HepG2 (cell line): ENCODE measurements around the gene THRA. TPM values are rescaled to one million over a fixed set of nuclear protein-coding genes. Genes with fewer than 3 reads are reported as not detected.

ENCODE experiments used
- TMF1 ChIP-seq: sonication (generic); formaldehyde crosslinking; IDR thresholded peaks from 2 replicates; pipeline ENCODE4 v1.8.1; 2022; ENCODE audit warnings: low read depth, missing genetic modification reagents
- ZNF775 ChIP-seq: sonication (generic); formaldehyde crosslinking; IDR thresholded peaks from 2 replicates; pipeline ENCODE4 v1.4.0; 2020; ENCODE audit warnings: missing genetic modification reagents, mild to moderate bottlenecking, moderate library complexity, borderline replicate concordance
- polyA plus RNA-seq, 8 experiments: library from polyadenylated mRNA; depleted of rRNA in 3 of 8; stranded (reverse) in 7 of 8; unstranded in 1 of 8; fragments of >200 nt; fragmentation: Illumina TruSeq in 4 of 8; extraction: Trizol in 4 of 8; gene quantifications; 2 replicates each; pipeline versions ENCODE4 v1.2.1 to v1.2.3, GENCODE V29; 2011 to 2016; ENCODE audit warnings: low read depth in 4 of 8, missing spikeins in 1 of 8, mixed read lengths in 1 of 8; ENCODE audit not compliant: insufficient read depth in 1 of 8
- total RNA-seq, 5 experiments: library from RNA; depleted of rRNA; stranded (reverse); fragments of >200 nt; fragmentation: Illumina TruSeq; extraction: Trizol; gene quantifications; 2 replicates each; pipeline ENCODE4 v1.2.3, GENCODE V29; 2016; ENCODE audit warnings: low read depth in 1 of 5
- TF ChIP-seq, protein P1 (sequence below): sonication (generic); formaldehyde crosslinking; IDR thresholded peaks from 2 replicates; pipeline ENCODE4 v1.4.0; 2020; ENCODE audit warnings: mild to moderate bottlenecking, missing genetic modification reagents, borderline replicate concordance
- TF ChIP-seq, protein P2 (sequence below): sonication (generic); formaldehyde crosslinking; IDR thresholded peaks from 2 replicates; pipeline ENCODE4 v1.4.0; 2020; ENCODE audit warnings: mild to moderate bottlenecking, missing genetic modification reagents
- TF ChIP-seq, protein P3 (sequence below): sonication (generic); formaldehyde crosslinking; IDR thresholded peaks from 2 replicates; pipeline ENCODE4 v1.5.1; 2020; ENCODE audit warnings: missing genetic modification reagents, mild to moderate bottlenecking, borderline replicate concordance
- TF ChIP-seq, protein P4 (sequence below): sonication (generic); formaldehyde crosslinking; IDR thresholded peaks from 2 replicates; pipeline ENCODE4 v1.5.0; 2020; ENCODE audit warnings: mild to moderate bottlenecking, missing genetic modification reagents, borderline replicate concordance

THRA gene
- total and polyA plus RNA-seq, 2 of the 13 experiments (the other 11 are each of a cell fraction or from before 2014, with no cell fraction given) = 8.0 to 9.9 TPM

DNA sequence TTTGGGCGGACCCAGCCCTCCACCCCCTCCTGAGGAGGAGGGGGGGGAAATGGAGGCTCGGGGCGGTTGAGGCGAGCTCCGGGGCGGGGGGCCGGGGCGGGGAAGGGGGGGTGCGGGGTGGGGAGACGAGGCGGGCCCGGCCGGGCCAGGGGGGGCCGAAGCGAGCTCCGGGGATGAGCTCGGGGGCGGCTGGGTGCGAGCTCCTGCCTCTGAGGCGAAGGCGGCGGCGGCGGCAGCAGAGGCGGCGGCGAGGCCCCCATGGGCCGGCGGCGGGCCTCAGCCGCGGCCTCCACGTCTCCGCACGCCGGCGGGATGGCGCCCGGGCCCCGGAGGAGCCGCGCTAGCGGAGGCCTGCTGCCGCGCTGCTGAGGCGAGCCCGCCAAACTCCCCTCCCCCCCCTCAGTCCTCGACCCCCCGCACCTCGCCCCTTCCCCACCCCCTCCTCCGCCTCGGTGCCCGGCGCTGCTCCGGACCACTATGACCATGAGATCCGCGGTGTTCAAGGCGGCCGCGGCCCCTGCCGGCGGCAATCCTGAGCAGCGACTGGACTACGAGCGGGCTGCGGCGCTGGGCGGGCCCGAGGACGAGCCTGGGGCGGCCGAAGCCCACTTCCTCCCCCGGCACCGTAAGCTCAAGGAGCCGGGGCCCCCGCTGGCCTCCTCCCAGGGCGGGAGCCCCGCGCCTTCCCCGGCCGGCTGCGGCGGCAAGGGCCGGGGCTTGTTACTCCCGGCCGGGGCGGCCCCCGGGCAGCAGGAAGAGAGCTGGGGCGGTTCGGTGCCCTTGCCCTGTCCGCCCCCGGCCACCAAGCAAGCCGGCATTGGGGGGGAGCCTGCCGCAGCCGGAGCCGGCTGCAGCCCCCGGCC is 59.6 kb downstream of the THRA start (continued):
- TF ChIP-seq, protein P1, sequence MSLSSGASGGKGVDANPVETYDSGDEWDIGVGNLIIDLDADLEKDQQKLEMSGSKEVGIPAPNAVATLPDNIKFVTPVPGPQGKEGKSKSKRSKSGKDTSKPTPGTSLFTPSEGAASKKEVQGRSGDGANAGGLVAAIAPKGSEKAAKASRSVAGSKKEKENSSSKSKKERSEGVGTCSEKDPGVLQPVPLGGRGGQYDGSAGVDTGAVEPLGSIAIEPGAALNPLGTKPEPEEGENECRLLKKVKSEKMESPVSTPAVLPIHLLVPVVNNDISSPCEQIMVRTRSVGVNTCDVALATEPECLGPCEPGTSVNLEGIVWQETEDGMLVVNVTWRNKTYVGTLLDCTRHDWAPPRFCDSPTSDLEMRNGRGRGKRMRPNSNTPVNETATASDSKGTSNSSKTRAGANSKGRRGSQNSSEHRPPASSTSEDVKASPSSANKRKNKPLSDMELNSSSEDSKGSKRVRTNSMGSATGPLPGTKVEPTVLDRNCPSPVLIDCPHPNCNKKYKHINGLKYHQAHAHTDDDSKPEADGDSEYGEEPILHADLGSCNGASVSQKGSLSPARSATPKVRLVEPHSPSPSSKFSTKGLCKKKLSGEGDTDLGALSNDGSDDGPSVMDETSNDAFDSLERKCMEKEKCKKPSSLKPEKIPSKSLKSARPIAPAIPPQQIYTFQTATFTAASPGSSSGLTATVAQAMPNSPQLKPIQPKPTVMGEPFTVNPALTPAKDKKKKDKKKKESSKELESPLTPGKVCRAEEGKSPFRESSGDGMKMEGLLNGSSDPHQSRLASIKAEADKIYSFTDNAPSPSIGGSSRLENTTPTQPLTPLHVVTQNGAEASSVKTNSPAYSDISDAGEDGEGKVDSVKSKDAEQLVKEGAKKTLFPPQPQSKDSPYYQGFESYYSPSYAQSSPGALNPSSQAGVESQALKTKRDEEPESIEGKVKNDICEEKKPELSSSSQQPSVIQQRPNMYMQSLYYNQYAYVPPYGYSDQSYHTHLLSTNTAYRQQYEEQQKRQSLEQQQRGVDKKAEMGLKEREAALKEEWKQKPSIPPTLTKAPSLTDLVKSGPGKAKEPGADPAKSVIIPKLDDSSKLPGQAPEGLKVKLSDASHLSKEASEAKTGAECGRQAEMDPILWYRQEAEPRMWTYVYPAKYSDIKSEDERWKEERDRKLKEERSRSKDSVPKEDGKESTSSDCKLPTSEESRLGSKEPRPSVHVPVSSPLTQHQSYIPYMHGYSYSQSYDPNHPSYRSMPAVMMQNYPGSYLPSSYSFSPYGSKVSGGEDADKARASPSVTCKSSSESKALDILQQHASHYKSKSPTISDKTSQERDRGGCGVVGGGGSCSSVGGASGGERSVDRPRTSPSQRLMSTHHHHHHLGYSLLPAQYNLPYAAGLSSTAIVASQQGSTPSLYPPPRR (CRISPR knock-in tag) = peak; percentile 7; the same call in 1 of the 2 replicates
- TF ChIP-seq, protein P2, sequence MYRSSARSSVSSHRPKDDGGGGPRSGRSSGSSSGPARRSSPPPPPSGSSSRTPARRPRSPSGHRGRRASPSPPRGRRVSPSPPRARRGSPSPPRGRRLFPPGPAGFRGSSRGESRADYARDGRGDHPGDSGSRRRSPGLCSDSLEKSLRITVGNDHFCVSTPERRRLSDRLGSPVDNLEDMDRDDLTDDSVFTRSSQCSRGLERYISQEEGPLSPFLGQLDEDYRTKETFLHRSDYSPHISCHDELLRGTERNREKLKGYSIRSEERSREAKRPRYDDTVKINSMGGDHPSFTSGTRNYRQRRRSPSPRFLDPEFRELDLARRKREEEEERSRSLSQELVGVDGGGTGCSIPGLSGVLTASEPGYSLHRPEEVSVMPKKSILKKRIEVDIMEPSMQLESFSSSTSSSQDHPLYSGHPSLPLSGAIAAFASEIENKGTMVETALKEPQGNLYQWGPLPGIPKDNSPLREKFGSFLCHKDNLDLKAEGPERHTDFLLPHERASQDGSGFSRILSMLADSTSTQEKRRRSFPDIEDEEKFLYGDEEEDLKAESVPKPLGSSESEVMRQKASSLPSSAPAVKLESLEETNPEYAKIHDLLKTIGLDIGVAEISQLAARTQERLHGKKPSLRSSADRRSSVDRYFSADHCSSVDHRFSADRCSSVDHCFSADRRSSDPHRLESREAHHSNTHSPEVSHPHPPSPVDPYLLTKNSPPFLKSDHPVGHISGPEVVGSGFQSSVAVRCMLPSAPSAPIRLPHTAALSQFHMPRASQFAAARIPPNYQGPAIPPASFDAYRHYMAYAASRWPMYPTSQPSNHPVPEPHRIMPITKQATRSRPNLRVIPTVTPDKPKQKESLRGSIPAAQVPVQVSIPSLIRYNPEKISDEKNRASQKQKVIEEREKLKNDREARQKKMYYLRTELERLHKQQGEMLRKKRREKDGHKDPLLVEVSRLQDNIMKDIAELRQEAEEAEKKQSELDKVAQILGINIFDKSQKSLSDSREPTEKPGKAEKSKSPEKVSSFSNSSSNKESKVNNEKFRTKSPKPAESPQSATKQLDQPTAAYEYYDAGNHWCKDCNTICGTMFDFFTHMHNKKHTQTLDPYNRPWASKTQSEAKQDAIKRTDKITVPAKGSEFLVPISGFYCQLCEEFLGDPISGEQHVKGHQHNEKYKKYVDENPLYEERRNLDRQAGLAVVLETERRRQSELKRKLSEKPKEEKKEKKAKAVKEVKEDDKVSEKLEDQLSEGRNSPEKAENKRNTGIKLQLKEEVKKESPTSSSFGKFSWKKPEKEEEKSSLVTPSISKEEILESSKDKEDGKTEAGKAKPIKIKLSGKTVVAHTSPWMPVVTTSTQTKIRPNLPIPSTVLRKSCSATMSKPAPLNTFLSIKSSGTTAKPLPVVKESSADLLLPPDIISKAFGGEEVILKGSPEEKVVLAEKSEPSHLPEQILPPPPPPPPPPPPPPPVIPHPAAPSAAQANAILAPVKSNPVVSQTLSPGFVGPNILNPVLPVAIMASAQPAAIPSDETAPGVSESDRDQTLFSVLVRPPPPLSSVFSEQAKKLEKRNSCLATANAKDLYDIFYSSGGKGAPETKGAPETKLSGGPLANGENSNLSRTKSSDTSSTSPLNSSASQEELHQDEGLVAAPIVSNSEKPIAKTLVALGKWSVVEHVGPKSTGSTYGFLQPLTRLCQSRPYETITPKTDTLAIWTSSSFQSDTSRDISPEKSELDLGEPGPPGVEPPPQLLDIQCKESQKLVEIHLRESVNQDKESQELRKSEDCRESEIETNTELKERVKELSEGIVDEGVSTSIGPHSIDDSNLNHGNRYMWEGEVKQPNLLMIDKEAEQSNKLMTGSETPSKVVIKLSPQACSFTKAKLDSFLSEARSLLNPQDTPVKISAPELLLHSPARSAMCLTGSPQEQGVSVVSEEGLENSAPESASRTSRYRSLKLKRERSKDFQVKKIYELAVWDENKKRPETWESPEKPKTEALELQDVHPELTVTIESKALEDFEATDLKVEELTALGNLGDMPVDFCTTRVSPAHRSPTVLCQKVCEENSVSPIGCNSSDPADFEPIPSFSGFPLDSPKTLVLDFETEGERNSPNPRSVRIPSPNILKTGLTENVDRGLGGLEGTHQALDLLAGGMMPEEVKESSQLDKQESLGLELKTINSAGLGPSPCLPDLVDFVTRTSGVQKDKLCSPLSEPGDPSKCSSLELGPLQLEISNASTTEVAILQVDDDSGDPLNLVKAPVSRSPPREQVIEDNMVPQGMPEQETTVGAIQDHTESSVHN (CRISPR knock-in tag) = no peak
- TF ChIP-seq TMF1 (CRISPR knock-in tag) (0 out of 2 replicates have a peak, but pooled peaks have one; percentile 8), ZNF775 (CRISPR knock-in tag) (no peak)
- TF ChIP-seq, protein P3, sequence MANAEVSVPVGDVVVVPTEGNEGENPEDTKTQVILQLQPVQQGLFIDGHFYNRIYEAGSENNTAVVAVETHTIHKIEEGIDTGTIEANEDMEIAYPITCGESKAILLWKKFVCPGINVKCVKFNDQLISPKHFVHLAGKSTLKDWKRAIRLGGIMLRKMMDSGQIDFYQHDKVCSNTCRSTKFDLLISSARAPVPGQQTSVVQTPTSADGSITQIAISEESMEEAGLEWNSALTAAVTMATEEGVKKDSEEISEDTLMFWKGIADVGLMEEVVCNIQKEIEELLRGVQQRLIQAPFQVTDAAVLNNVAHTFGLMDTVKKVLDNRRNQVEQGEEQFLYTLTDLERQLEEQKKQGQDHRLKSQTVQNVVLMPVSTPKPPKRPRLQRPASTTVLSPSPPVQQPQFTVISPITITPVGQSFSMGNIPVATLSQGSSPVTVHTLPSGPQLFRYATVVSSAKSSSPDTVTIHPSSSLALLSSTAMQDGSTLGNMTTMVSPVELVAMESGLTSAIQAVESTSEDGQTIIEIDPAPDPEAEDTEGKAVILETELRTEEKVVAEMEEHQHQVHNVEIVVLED = no peak
- TF ChIP-seq, protein P4, sequence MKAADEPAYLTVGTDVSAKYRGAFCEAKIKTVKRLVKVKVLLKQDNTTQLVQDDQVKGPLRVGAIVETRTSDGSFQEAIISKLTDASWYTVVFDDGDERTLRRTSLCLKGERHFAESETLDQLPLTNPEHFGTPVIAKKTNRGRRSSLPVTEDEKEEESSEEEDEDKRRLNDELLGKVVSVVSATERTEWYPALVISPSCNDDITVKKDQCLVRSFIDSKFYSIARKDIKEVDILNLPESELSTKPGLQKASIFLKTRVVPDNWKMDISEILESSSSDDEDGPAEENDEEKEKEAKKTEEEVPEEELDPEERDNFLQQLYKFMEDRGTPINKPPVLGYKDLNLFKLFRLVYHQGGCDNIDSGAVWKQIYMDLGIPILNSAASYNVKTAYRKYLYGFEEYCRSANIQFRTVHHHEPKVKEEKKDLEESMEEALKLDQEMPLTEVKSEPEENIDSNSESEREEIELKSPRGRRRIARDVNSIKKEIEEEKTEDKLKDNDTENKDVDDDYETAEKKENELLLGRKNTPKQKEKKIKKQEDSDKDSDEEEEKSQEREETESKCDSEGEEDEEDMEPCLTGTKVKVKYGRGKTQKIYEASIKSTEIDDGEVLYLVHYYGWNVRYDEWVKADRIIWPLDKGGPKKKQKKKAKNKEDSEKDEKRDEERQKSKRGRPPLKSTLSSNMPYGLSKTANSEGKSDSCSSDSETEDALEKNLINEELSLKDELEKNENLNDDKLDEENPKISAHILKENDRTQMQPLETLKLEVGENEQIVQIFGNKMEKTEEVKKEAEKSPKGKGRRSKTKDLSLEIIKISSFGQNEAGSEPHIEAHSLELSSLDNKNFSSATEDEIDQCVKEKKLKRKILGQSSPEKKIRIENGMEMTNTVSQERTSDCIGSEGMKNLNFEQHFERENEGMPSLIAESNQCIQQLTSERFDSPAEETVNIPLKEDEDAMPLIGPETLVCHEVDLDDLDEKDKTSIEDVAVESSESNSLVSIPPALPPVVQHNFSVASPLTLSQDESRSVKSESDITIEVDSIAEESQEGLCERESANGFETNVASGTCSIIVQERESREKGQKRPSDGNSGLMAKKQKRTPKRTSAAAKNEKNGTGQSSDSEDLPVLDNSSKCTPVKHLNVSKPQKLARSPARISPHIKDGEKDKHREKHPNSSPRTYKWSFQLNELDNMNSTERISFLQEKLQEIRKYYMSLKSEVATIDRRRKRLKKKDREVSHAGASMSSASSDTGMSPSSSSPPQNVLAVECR (CRISPR knock-in tag) = 0 out of 2 replicates have a peak, but pooled peaks have one; percentile 8
